Karpas-422 (cell line): ENCODE data around the gene GSTM1. TPM values are rescaled to one million over a fixed set of nuclear protein-coding genes. Genes with fewer than 3 reads are reported as not detected.
"Not testable (repeated sequence)": the region's sequence is repeated elsewhere in the genome, so short reads cannot be mapped to it uniquely, and the experiment has no call there.

Experiments used
- DNase-seq: peaks from one replicate; pipeline ENCODE4 v3.0.0-alpha.2; 2015
- H2AFZ ChIP-seq: fragments of 200-600 bp; sonication (generic); 2 replicates; pipeline ENCODE4 v1.6.1; 2014; ENCODE audit warnings: antibody characterized with exemption, low read length, mixed read lengths
- H3K27ac ChIP-seq: fragments of 200-600 bp; sonication (generic); 2 replicates; pipeline ENCODE4 v1.5.1; 2014; ENCODE audit warnings: mild to moderate bottlenecking, low read length, moderate library complexity
- H3K27me3 ChIP-seq: fragments of 200-600 bp; sonication (generic); 2 replicates; pipeline ENCODE4 v1.6.1; 2014; ENCODE audit warnings: low read length, mixed read lengths
- H3K36me3 ChIP-seq: fragments of 200-600 bp; sonication (generic); 2 replicates; pipeline ENCODE4 v1.6.1; 2014; ENCODE audit warnings: low read length, mixed read lengths; ENCODE audit not compliant: insufficient read depth
- H3K4me1 ChIP-seq: fragments of 200-600 bp; sonication (generic); 2 replicates; pipeline ENCODE4 v1.6.1; 2014; ENCODE audit warnings: mild to moderate bottlenecking, low read length, mixed read lengths
- H3K4me2 ChIP-seq: fragments of 200-600 bp; sonication (generic); 2 replicates; pipeline ENCODE4 v1.6.1; 2014; ENCODE audit warnings: low read length, low read depth, mild to moderate bottlenecking; ENCODE audit not compliant: poor library complexity, severe bottlenecking
- H3K4me3 ChIP-seq: fragments of 200-600 bp; sonication (generic); 2 replicates; pipeline ENCODE4 v1.5.1; 2014; ENCODE audit warnings: mild to moderate bottlenecking, antibody characterized with exemption, low read length, mixed read lengths
- H3K79me2 ChIP-seq: fragments of 200-600 bp; sonication (generic); 2 replicates; pipeline ENCODE4 v1.6.1; 2014; ENCODE audit warnings: mild to moderate bottlenecking, low read length, mixed read lengths
- H3K9ac ChIP-seq: fragments of 200-600 bp; sonication (generic); 2 replicates; pipeline ENCODE4 v1.6.0; 2014; ENCODE audit warnings: low read length
- H3K9me2 ChIP-seq: fragments of 200-600 bp; sonication (generic), shearing (Covaris generic); replicated peaks from 2 replicates; pipeline ENCODE4 v1.6.0; 2014; ENCODE audit warnings: mild to moderate bottlenecking, low read length, moderate library complexity; ENCODE audit not compliant: insufficient read depth
- H3K9me3 ChIP-seq: fragments of 300-700, 200-600 bp; sonication (generic); 2 replicates; pipeline ENCODE4 v1.6.1; 2014; ENCODE audit warnings: low read length, mixed read lengths
- H4K20me1 ChIP-seq: fragments of 200-600 bp; sonication (generic); 2 replicates; pipeline ENCODE4 v1.6.1; 2014; ENCODE audit warnings: mild to moderate bottlenecking, antibody characterized with exemption, low read length, low read depth; ENCODE audit not compliant: insufficient read depth
- total RNA-seq: library from RNA; depleted of rRNA; stranded (reverse); fragments of >200 nt; shearing (Covaris generic); gene quantifications from 2 replicates; pipeline ENCODE4 v1.2.3, GENCODE V29; 2014; ENCODE audit warnings: low replicate concordance

GSTM1 gene
- total RNA-seq, 1 experiment from 2014 or later, result 14.4 TPM

DNA sequence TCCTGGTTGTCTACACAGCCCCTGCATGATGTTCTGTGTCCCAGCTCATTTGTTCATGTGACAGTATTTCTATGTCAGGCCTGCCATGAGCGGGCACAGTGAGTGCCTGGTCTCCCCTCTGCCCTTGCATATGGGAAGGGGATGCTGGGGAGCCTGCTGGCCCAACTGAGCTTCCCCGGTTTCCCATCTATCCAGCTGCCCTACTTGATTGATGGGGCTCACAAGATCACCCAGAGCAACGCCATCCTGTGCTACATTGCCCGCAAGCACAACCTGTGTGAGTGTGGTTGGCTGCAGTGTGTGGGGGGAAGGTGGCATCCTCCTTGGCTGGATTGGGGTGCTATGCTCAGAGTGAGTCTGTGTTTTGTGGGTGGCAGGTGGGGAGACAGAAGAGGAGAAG is 30.2 kb upstream of the GSTM1 start:
- DNase-seq, result no peak
- Histone ChIP-seq H3K9me2 (no peaks in the 10 kb centered on the region), H3K9ac (no peak overlapping the region), H3K36me3 (no peaks in the 10 kb centered on the region), H3K27ac (no peak overlapping the region), H2AFZ (no peak overlapping the region), H3K4me2 (no peak overlapping the region), H3K4me3 (no peak overlapping the region), H3K9me3 (no peaks in the 10 kb centered on the region), H3K4me1 (peaks cover 21% of the 10 kb centered on the region), H3K79me2 (no peaks in the 10 kb centered on the region), H3K27me3 (no peaks in the 10 kb centered on the region), H4K20me1 (no peaks in the 10 kb centered on the region)

DNA sequence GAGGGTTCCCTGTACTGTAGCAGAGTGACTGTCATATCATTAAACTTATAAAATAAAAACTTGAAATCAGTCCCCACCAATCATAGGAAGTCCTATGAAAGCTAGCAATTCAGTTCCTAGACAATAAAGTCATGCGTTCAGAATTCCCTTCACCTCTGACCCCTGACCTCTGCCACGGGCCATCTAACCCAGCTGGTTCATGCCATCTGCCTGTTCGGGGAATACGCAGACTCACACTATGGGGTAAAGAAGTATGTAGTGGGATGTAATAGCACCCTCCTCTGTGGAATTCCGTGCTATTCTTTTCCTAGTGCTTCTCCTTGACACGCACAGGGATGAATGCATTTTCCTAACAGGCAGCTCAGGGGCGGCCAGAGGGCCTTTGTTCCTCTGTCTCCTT is 29.6 kb upstream of the GSTM1 start:
- H3K36me3 ChIP-seq, result no peaks in the 10 kb centered on the region
- H3K9me3 ChIP-seq, result no peaks in the 10 kb centered on the region
- H3K9me2 ChIP-seq, result no peaks in the 10 kb centered on the region
- H3K27me3 ChIP-seq, result no peaks in the 10 kb centered on the region
- no peak overlapping the region for H2AFZ ChIP-seq
- H3K4me3 ChIP-seq, result no peak overlapping the region
- H3K27ac ChIP-seq, result no peak overlapping the region
- H3K9ac ChIP-seq, result no peak overlapping the region
- DNase-seq, result no peak
- H3K4me2 ChIP-seq, result no peak overlapping the region
- no peaks in the 10 kb centered on the region for H4K20me1 ChIP-seq
- H3K4me1 ChIP-seq, result peaks cover 21% of the 10 kb centered on the region
- H3K79me2 ChIP-seq, result no peaks in the 10 kb centered on the region

DNA sequence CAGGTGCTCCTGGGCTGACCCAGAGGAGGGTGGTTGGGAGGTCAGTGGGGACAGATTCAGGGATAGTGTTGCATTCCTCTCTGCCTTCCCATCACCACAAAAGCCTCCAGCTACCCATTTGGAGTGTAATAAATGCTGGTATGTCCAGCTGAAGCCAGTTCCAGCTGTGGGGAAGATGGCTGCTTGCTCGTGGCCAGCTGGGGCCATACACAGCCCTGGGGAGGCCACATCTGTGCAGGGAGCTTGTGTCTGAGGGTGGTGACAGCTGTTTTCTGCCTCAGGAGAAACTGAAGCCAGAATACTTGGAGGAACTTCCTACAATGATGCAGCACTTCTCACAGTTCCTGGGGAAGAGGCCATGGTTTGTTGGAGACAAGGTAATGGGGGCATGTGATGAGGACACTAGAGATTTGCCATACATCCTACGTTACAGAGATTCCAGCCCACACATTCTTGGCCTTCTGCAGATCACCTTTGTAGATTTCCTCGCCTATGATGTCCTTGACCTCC is 29.0 kb upstream of the GSTM1 start:
- DNase-seq, result no peak
- H3K4me3 ChIP-seq, result no peak overlapping the region
- no peaks in the 10 kb centered on the region for H4K20me1 ChIP-seq

DNA sequence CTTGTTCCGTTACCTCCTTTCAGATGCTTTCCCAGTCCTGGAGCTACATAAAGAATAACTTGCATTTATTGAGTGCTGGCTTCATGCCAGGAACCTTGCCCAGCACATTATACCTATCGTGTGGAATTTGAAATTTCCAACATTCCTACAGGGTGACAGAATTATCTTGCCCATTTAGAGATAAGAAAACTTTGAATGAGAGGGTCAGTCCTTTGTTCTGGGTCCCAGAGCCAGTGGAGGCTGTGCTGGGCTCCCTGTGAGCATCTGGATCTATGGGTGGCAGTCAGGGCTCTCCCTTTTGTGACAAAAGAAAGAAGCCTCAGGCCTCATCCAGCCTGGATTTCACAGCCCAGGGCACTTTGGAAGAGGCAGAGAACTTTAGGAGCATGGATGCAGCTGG is 28.5 kb upstream of the GSTM1 start:
- Histone ChIP-seq H3K4me2 (no peak overlapping the region), H2AFZ (no peak overlapping the region)
- no peak for DNase-seq

More for the DNA sequence above, 29.0 kb upstream of the GSTM1 start:
- H3K4me1 ChIP-seq, result peaks cover 23% of the 10 kb centered on the region
- H3K79me2 ChIP-seq, result no peaks in the 10 kb centered on the region
- no peak overlapping the region for H3K4me2 ChIP-seq
- H3K9me3 ChIP-seq, result no peaks in the 10 kb centered on the region
- no peaks in the 10 kb centered on the region for H3K36me3 ChIP-seq
- no peaks in the 10 kb centered on the region for H3K27me3 ChIP-seq
- no peak overlapping the region for H3K27ac ChIP-seq
- no peak overlapping the region for H2AFZ ChIP-seq
- no peaks in the 10 kb centered on the region for H3K9me2 ChIP-seq
- H3K9ac ChIP-seq, result no peak overlapping the region

DNA sequence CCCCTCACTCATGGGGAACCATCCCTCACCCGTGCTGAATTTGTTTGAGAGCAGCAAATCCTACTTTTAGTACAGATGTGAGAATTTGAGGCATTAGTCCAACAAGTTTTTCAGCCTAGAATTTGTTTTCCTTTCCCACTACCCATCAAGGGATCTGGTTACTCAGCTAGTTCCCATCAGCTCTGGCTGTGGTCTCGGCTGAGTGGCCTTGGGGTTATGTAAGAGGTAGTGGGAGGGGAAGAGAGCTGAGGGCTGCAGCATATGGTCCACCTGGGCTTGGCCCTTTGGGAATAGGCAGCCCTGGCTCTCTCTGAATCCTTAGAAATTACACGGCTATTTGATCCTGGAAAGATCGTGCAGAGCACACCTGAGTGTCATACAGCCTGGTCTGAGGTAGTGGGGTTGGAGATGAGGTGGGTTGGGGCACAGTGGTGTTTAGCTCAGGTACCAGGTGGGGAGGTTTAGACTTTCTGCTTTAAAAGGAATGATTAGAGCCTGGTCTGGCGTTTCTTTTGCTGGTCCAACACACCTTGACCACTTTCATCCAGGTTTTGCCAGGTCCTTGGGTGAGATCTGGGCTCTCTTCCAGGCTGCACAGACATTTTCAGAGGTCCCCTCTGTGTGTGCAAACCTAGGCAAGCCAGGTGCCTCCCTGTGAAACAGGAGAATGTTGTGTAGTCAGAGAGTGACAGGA is 27.5 kb upstream of the GSTM1 start:
- peak; percentile 41 for DNase-seq
- no peaks in the 10 kb centered on the region for H3K79me2 ChIP-seq
- no peak overlapping the region for H3K9ac ChIP-seq
- no peak overlapping the region for H3K4me2 ChIP-seq
- peaks cover 34% of the 10 kb centered on the region for H3K4me1 ChIP-seq
- no peak overlapping the region for H2AFZ ChIP-seq
- H3K27me3 ChIP-seq, result no peaks in the 10 kb centered on the region
- H3K4me3 ChIP-seq, result no peak overlapping the region
- no peaks in the 10 kb centered on the region for H3K9me3 ChIP-seq
- no peaks in the 10 kb centered on the region for H4K20me1 ChIP-seq
- no peak overlapping the region for H3K27ac ChIP-seq
- H3K36me3 ChIP-seq, result no peaks in the 10 kb centered on the region
- no peaks in the 10 kb centered on the region for H3K9me2 ChIP-seq

More for the DNA sequence above, 28.5 kb upstream of the GSTM1 start:
- Histone ChIP-seq H3K79me2 (no peaks in the 10 kb centered on the region), H3K9me2 (no peaks in the 10 kb centered on the region), H3K4me3 (no peak overlapping the region), H4K20me1 (no peaks in the 10 kb centered on the region), H3K27me3 (no peaks in the 10 kb centered on the region), H3K36me3 (no peaks in the 10 kb centered on the region), H3K9me3 (no peaks in the 10 kb centered on the region), H3K27ac (no peak overlapping the region), H3K9ac (no peak overlapping the region), H3K4me1 (peaks cover 29% of the 10 kb centered on the region)

DNA sequence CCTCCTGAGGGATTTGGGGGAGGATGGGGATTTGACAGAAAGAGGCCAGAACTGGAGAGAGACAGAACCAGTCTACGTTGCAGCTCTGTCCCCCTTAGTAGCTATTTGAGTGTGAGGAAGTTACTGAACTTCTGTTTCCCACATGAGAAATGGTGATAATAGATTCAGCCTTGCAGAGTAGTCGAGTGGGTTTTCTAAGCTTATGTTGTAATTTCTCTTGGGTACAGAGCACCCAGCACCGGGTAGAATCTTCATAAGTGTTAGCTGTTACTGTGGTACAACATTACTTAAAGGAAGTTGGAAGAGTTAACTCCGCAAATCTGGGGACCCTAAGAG is 27.0 kb upstream of the GSTM1 start:
- H2AFZ ChIP-seq, DNase-seq, H4K20me1 ChIP-seq, H3K9me3 ChIP-seq, H3K79me2 ChIP-seq, H3K4me3 ChIP-seq, H3K4me2 ChIP-seq, H3K36me3 ChIP-seq, H3K27me3 ChIP-seq, H3K27ac ChIP-seq, H3K9ac ChIP-seq, H3K9me2 ChIP-seq: not testable (repeated sequence)
- H3K4me1 ChIP-seq, result peaks cover 29% of the 10 kb centered on the region

DNA sequence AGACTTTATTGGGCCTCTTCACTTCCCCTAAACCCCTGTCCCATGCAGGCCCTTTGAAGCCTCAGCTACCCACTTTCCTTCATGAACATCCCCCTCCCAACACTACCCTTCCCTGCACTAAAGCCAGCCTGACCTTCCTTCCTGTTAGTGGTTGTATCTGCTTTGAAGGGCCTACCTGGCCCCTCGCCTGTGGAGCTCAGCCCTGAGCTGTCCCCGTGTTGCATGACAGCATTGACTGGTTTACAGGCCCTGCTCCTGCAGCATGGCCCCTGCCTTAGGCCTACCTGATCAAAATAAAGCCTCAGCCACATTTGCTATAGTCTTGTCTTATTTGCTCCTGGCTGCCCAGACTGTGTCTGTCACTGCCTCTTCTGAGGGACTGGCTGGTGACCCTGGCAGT is 26.2 kb upstream of the GSTM1 start:
- H3K4me1 ChIP-seq, result peaks cover 27% of the 10 kb centered on the region
- H3K27me3 ChIP-seq, result no peaks in the 10 kb centered on the region
- no peak overlapping the region for H3K9ac ChIP-seq
- H3K79me2 ChIP-seq, result no peaks in the 10 kb centered on the region
- H3K27ac ChIP-seq, result no peak overlapping the region
- H3K4me2 ChIP-seq, result no peak overlapping the region
- H3K9me3 ChIP-seq, result no peaks in the 10 kb centered on the region
- no peak overlapping the region for H2AFZ ChIP-seq
- no peak overlapping the region for H3K4me3 ChIP-seq
- H3K9me2 ChIP-seq, result no peaks in the 10 kb centered on the region
- DNase-seq, result no peak
- no peaks in the 10 kb centered on the region for H3K36me3 ChIP-seq
- no peaks in the 10 kb centered on the region for H4K20me1 ChIP-seq

DNA sequence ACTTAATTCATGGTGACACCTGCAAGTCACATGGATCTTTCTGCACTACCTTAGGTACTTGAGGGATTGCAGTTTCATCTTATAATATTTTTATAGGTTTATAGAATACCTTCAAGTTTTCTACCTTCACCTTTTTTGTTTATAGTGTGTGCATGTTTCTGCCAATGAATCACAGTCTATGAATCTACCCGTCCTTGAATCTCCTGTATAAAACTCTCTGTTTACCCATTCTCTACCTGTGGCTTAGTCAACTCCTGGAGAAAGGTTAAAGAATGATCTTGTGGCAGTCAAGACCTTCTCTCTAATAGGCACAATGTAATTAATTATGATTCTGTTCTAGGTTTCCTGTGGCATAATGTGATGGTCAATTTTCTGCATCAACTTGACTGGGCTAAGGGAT is 22.9 kb upstream of the GSTM1 start:
- Histone ChIP-seq H3K27me3 (no peaks in the 10 kb centered on the region), H3K4me2 (no peak overlapping the region), H4K20me1 (no peaks in the 10 kb centered on the region), H3K9ac (no peak overlapping the region), H3K36me3 (no peaks in the 10 kb centered on the region), H3K79me2 (no peaks in the 10 kb centered on the region), H3K4me1 (peaks cover 36% of the 10 kb centered on the region), H3K9me3 (no peaks in the 10 kb centered on the region), H3K27ac (no peak overlapping the region), H2AFZ (no peak overlapping the region), H3K4me3 (no peak overlapping the region), H3K9me2 (no peaks in the 10 kb centered on the region)
- DNase-seq, result no peak
